Activated T-helper 1 cell treated with Interleukin-2 at 50 U/mL for 16 hours (primary cell): ENCODE results near the gene OR2F1.
"Not testable (repeated sequence)": the region's sequence is repeated elsewhere in the genome, so short reads cannot be mapped to it uniquely, and the experiment has no call there.

Experiments used
- DNase-seq: peaks from one replicate; pipeline ENCODE4 v3.0.0-alpha.2; 2020; ENCODE audit warnings: low read depth

OR2F1 gene

GRCh38 chr7:144009361-144009760 lies 54.7 kb downstream of the OR2F1 start:
- DNase-seq: no peak

GRCh38 chr7:144010061-144010460 lies 55.4 kb downstream of the OR2F1 start:
- DNase-seq: not testable (repeated sequence)

- not testable (repeated sequence) for DNase-seq
These were observed 56.2 kb downstream of the OR2F1 start for GRCh38 chr7:144010821-144011220.

- DNase-seq: no peak
These were observed 57.0 kb downstream of the OR2F1 start for GRCh38 chr7:144011458-144012230.
